Lung (tissue), 12 donors: ENCODE results near the gene GNS. TPM values are rescaled to one million over a fixed set of nuclear protein-coding genes. Genes with fewer than 3 reads are reported as not detected.

ENCODE experiments used
- ATAC-seq: fragments of 200-7000 bp; cut with Tn5 transposase; one replicate; pipeline ENCODE4 v1.9.1; 2020; ENCODE audit warnings: moderate number of reproducible peaks; ENCODE audit not compliant: insufficient read depth, low FRiP score
- DNase-seq, 3 donors: peaks; one replicate each; pipeline ENCODE4 v3.0.0-alpha.2; 2013 to 2017
- H3K27ac ChIP-seq, 2 donors: one replicate each; pipeline ENCODE4 v1.5.1; 2013; ENCODE audit warnings: mild to moderate bottlenecking in 2 of 2, moderate library complexity in 2 of 2, control low read depth in 1 of 2, inconsistent platforms in 1 of 2, low read depth in 1 of 2, low read length in 1 of 2
- H3K27me3 ChIP-seq, 3 donors: one replicate each; pipeline ENCODE4 v1.5.1; 2013; ENCODE audit warnings: low read length in 2 of 3; ENCODE audit not compliant: control insufficient read depth in 3 of 3, insufficient read depth in 3 of 3
- H3K36me3 ChIP-seq, 4 donors: one replicate each; pipeline ENCODE4 v1.5.1; 2013; ENCODE audit warnings: low read length in 4 of 4, mild to moderate bottlenecking in 1 of 4, moderate library complexity in 1 of 4; ENCODE audit not compliant: control insufficient read depth in 4 of 4, insufficient read depth in 4 of 4
- H3K4me1 ChIP-seq, 5 donors: one replicate each; pipeline ENCODE4 v1.5.1; 2013; ENCODE audit warnings: low read length in 5 of 5, mild to moderate bottlenecking in 2 of 5, moderate library complexity in 1 of 5; ENCODE audit not compliant: control insufficient read depth in 5 of 5, insufficient read depth in 5 of 5
- H3K4me3 ChIP-seq: one replicate; pipeline ENCODE4 v1.5.1; 2013; ENCODE audit warnings: mild to moderate bottlenecking, control low read depth, moderate library complexity
- H3K9ac ChIP-seq, 2 donors: one replicate each; pipeline ENCODE4 v1.5.1; 2013; ENCODE audit warnings: low read length in 2 of 2, control low read depth in 1 of 2; ENCODE audit not compliant: insufficient read depth in 1 of 2
- H3K9me3 ChIP-seq, 4 donors: one replicate each; pipeline ENCODE4 v1.5.1; 2013; ENCODE audit warnings: low read length in 3 of 4, mild to moderate bottlenecking in 1 of 4, moderate library complexity in 1 of 4; ENCODE audit not compliant: control insufficient read depth in 4 of 4, insufficient read depth in 3 of 4
- WGBS, 2 donors: extraction: QIAGEN DNeasy Blood & Tissue Kit; methylation state at CpG; one replicate each; pipeline ENCODE4 v1.1.7; 2013; 5-methylcytosine and 5-hydroxymethylcytosine counted together
- polyA plus RNA-seq, 2 donors: library from polyadenylated mRNA; stranded (reverse); fragments of 200-250 nt; gene quantifications; one replicate each; pipeline ENCODE4 v1.2.1, GENCODE V29; 2013
- total RNA-seq, 2 donors: library from RNA; depleted of rRNA in 1 of 2; stranded (reverse); fragments of >200 nt in 1 of 2; gene quantifications; one replicate each; pipeline ENCODE4 v1.2.1, GENCODE V29; 2014 to 2021
- TF ChIP-seq, protein P1 (sequence below): IDR thresholded peaks from 2 replicates; pipeline ENCODE4 v1.5.1; 2012; ENCODE audit warnings: mild to moderate bottlenecking; ENCODE audit errors: control extremely low read depth, extremely low read depth
- donor health status: control.
- donor health status: control.
- donor health status: Bipolar disorder and iron deficiency.
- donor health status: healthy.
- donor health status: DM: yes; HTN: yes; CAD: no.

The GNS gene
- total and polyA plus RNA-seq, 4 donors = 27.6 to 149 (median 139) TPM

GRCh38 chr12:64701283-64701682 is 57.9 kb downstream of the GNS start:
- TF ChIP-seq, protein P1, sequence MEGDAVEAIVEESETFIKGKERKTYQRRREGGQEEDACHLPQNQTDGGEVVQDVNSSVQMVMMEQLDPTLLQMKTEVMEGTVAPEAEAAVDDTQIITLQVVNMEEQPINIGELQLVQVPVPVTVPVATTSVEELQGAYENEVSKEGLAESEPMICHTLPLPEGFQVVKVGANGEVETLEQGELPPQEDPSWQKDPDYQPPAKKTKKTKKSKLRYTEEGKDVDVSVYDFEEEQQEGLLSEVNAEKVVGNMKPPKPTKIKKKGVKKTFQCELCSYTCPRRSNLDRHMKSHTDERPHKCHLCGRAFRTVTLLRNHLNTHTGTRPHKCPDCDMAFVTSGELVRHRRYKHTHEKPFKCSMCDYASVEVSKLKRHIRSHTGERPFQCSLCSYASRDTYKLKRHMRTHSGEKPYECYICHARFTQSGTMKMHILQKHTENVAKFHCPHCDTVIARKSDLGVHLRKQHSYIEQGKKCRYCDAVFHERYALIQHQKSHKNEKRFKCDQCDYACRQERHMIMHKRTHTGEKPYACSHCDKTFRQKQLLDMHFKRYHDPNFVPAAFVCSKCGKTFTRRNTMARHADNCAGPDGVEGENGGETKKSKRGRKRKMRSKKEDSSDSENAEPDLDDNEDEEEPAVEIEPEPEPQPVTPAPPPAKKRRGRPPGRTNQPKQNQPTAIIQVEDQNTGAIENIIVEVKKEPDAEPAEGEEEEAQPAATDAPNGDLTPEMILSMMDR = no peak
- 72 to 87% methylated on average over 5 of the region's 5 CpGs for WGBS, 2 donors
- H3K4me3 ChIP-seq = no peak overlapping the region
- H3K27ac ChIP-seq = no peak overlapping the region
- H3K36me3 ChIP-seq = peaks cover 0 to 4% (median under 1%) of the 10 kb centered on the region in 4 donors
- H3K4me1 ChIP-seq = peaks cover 0 to 4% (median 2%) of the 10 kb centered on the region in 5 donors
- DNase-seq = no peak
- no peak for ATAC-seq
- H3K9me3 ChIP-seq = no peaks in the 10 kb centered on the region
- H3K9ac ChIP-seq = no peak overlapping the region
- no peaks in the 10 kb centered on the region for H3K27me3 ChIP-seq

- DNase-seq (no peak), ATAC-seq (no peak)
- Histone ChIP-seq H3K9ac (no peak overlapping the region), H3K36me3 (peaks cover under 1 to 4% (median 2%) of the 10 kb centered on the region in 4 donors), H3K27me3 (no peaks in the 10 kb centered on the region), H3K27ac (peak overlapping the region in 1 of 2 donors; percentile 50), H3K9me3 (no peaks in the 10 kb centered on the region), H3K4me3 (no peak overlapping the region), H3K4me1 (peaks cover 0 to 4% (median 0%) of the 10 kb centered on the region in 5 donors)
- WGBS, 2 donors = 92 to 96% methylated on average over 1 of the region's 1 CpG
- TF ChIP-seq, protein P1 = no peak
Observed at GRCh38 chr12:64700532-64700931, 58.7 kb downstream of the GNS start.

GRCh38 chr12:64699504-64700115 is 59.6 kb downstream of the GNS start:
- Histone ChIP-seq H3K27ac (no peak overlapping the region), H3K9ac (no peak overlapping the region), H3K27me3 (no peaks in the 10 kb centered on the region), H3K4me3 (no peak overlapping the region), H3K36me3 (peaks cover 4 to 7% (median 6%) of the 10 kb centered on the region in 4 donors), H3K4me1 (peaks cover 0 to 4% (median 0%) of the 10 kb centered on the region in 5 donors), H3K9me3 (no peaks in the 10 kb centered on the region)
- ATAC-seq (no peak), DNase-seq (no peak)
- TF ChIP-seq, protein P1 = no peak
- WGBS, 2 donors = 36 to 77% methylated on average over 12 of the region's 12 CpGs
